ENCODE results near the gene ELN. TPM values are rescaled to one million over a fixed set of nuclear protein-coding genes. Genes with fewer than 3 reads are reported as not detected.

ELN gene
- total and polyA plus RNA-seq, 2 donors (not counting 1 experiment from before 2014, with no cell fraction given) = not detected

GRCh38 chr7:74032191-74032490 lies 4.2 kb downstream of the ELN start:
- Histone ChIP-seq H3K4me1 (ENCODE audit: control insufficient read depth in 2 of 2, insufficient read depth in 2 of 2, low read length in 2 of 2) (peaks cover 6 to 9% of the 10 kb centered on the region in 2 donors), H3K27me3 (replicated peaks in 1 of 4; ENCODE audit: control extremely low read depth in 1 of 4, control insufficient read depth in 3 of 4, insufficient read depth in 4 of 4, low read length in 3 of 4) (peaks cover 0 to 38% (median 15%) of the 10 kb centered on the region in 4 experiments), H3K79me2 (ENCODE audit: control insufficient read depth, insufficient read depth, low read length) (no peaks in the 10 kb centered on the region), H3K27ac (ENCODE audit: low read length in 2 of 2) (no peak overlapping the region), H3K4me3 (ENCODE audit: control extremely low read depth in 1 of 5, extremely low read depth in 1 of 5, insufficient read depth in 1 of 5, low read depth in 2 of 5, low read length in 4 of 5) (no peak overlapping the region), H3K9me3 (ENCODE audit: control extremely low read depth in 1 of 3, control insufficient read depth in 2 of 3, insufficient read depth in 1 of 3, low read length in 2 of 3) (peaks cover 0 to 4% (median 0%) of the 10 kb centered on the region in 3 donors), H3K9ac (ENCODE audit: low read length) (no peak overlapping the region), H2AFZ (ENCODE audit: insufficient read depth, low read depth, low read length, poor library complexity, severe bottlenecking) (no peak overlapping the region), H4K20me1 (ENCODE audit: control insufficient read depth, insufficient read depth, low read length, poor library complexity, severe bottlenecking) (no peaks in the 10 kb centered on the region), H3K4me2 (replicated peaks; ENCODE audit: low read depth, low read length, poor library complexity, severe bottlenecking) (no peak overlapping the region), H3K36me3 (replicated peaks in 1 of 2; ENCODE audit: control extremely low read depth in 1 of 2, control insufficient read depth in 1 of 2, extremely low read depth in 1 of 2, insufficient read depth in 2 of 2, low read length in 1 of 2) (no peaks in the 10 kb centered on the region)
- Mint-ChIP-seq H3K27ac (no peak overlapping the region), H3K4me1 (peaks cover 4% of the 10 kb centered on the region), H3K4me3 (no peak overlapping the region), H3K27me3 (peaks cover 32% of the 10 kb centered on the region), H3K9me3 (ENCODE audit: insufficient read depth) (no peaks in the 10 kb centered on the region)
- no peak for DNase-seq
- intact Hi-C loops (cut with micrococcal nuclease) = no loop called here
- TF ChIP-seq EZH2 (IDR thresholded peaks at IDR 0.05; ENCODE audit: borderline replicate concordance, insufficient read depth, low read depth, low read length, poor library complexity, severe bottlenecking) = no peak
- CTCF ChIA-PET = no interaction called here
- POLR2A ChIA-PET = no interaction called here
- no peak for ATAC-seq (ENCODE audit: low read depth)
- 59% methylated on average over 4 of the region's 8 CpGs for WGBS (ENCODE audit: insufficient coverage)

GRCh38 chr7:74032624-74033371 lies 4.8 kb downstream of the ELN start:
- Mint-ChIP-seq H3K27ac (no peak overlapping the region), H3K4me1 (peaks cover 4% of the 10 kb centered on the region), H3K9me3 (ENCODE audit: insufficient read depth) (no peaks in the 10 kb centered on the region), H3K4me3 (no peak overlapping the region), H3K27me3 (peaks cover 32% of the 10 kb centered on the region)
- no peak overlapping the region for H3K4me3 ChIP-seq (ENCODE audit: control extremely low read depth in 1 of 5, extremely low read depth in 1 of 5, insufficient read depth in 1 of 5, low read depth in 2 of 5, low read length in 4 of 5)
- peaks cover 0 to 32% (median 13%) of the 10 kb centered on the region in 4 experiments for H3K27me3 ChIP-seq (replicated peaks in 1 of 4; ENCODE audit: control extremely low read depth in 1 of 4, control insufficient read depth in 3 of 4, insufficient read depth in 4 of 4, low read length in 3 of 4)
- H3K4me1 ChIP-seq (ENCODE audit: control insufficient read depth in 2 of 2, insufficient read depth in 2 of 2, low read length in 2 of 2) = peaks cover 6 to 9% of the 10 kb centered on the region in 2 donors
- no peak overlapping the region for H3K9ac ChIP-seq (ENCODE audit: low read length)
- TF ChIP-seq EZH2 (IDR thresholded peaks at IDR 0.05; ENCODE audit: borderline replicate concordance, insufficient read depth, low read depth, low read length, poor library complexity, severe bottlenecking) = no peak
- TF ChIP-seq, protein P1, sequence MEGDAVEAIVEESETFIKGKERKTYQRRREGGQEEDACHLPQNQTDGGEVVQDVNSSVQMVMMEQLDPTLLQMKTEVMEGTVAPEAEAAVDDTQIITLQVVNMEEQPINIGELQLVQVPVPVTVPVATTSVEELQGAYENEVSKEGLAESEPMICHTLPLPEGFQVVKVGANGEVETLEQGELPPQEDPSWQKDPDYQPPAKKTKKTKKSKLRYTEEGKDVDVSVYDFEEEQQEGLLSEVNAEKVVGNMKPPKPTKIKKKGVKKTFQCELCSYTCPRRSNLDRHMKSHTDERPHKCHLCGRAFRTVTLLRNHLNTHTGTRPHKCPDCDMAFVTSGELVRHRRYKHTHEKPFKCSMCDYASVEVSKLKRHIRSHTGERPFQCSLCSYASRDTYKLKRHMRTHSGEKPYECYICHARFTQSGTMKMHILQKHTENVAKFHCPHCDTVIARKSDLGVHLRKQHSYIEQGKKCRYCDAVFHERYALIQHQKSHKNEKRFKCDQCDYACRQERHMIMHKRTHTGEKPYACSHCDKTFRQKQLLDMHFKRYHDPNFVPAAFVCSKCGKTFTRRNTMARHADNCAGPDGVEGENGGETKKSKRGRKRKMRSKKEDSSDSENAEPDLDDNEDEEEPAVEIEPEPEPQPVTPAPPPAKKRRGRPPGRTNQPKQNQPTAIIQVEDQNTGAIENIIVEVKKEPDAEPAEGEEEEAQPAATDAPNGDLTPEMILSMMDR (IDR thresholded peaks at IDR 0.05) = no peak
- H3K4me2 ChIP-seq (replicated peaks; ENCODE audit: low read depth, low read length, poor library complexity, severe bottlenecking) = no peak overlapping the region
- no peak overlapping the region for H2AFZ ChIP-seq (ENCODE audit: insufficient read depth, low read depth, low read length, poor library complexity, severe bottlenecking)
- H3K9me3 ChIP-seq (ENCODE audit: control extremely low read depth in 1 of 3, control insufficient read depth in 2 of 3, insufficient read depth in 1 of 3, low read length in 2 of 3) = no peaks in the 10 kb centered on the region
- 79% methylated on average over 5 of the region's 8 CpGs for WGBS (ENCODE audit: insufficient coverage)
- intact Hi-C loops (cut with micrococcal nuclease) = no loop called here
- no peaks in the 10 kb centered on the region for H4K20me1 ChIP-seq (ENCODE audit: control insufficient read depth, insufficient read depth, low read length, poor library complexity, severe bottlenecking)
- POLR2A ChIA-PET = no interaction called here
- no peak for DNase-seq
- ATAC-seq (ENCODE audit: low read depth) = no peak
- H3K79me2 ChIP-seq (ENCODE audit: control insufficient read depth, insufficient read depth, low read length) = no peaks in the 10 kb centered on the region
- CTCF ChIA-PET = no interaction called here
- H3K36me3 ChIP-seq (replicated peaks in 1 of 2; ENCODE audit: control extremely low read depth in 1 of 2, control insufficient read depth in 1 of 2, extremely low read depth in 1 of 2, insufficient read depth in 2 of 2, low read length in 1 of 2) = no peaks in the 10 kb centered on the region
- H3K27ac ChIP-seq (ENCODE audit: low read length in 2 of 2) = no peak overlapping the region
